ENCODE measurements around the gene SRL.
"Not testable (repeated sequence)": the region's sequence is repeated elsewhere in the genome, so short reads cannot be mapped to it uniquely, and the experiment has no call there.

The SRL gene

GRCh38 chr16:4157376-4157825, 84.5 kb downstream of the SRL start:
- no peak for DNase-seq

- not testable (repeated sequence) for DNase-seq
These were observed 85.4 kb downstream of the SRL start for GRCh38 chr16:4156503-4156902.

- DNase-seq, result not testable (repeated sequence)
These were observed 88.5 kb downstream of the SRL start for GRCh38 chr16:4153364-4153763.

- DNase-seq, result no peak
These were observed 89.6 kb downstream of the SRL start for GRCh38 chr16:4152267-4152666.

- DNase-seq, result no peak
These were observed 94.6 kb downstream of the SRL start for GRCh38 chr16:4147236-4147635.

- DNase-seq, result no peak
These were observed 99.6 kb downstream of the SRL start for GRCh38 chr16:4142268-4142667.

- no peak for DNase-seq
These were observed 100.3 kb downstream of the SRL start for GRCh38 chr16:4141604-4142003.

GRCh38 chr16:4140652-4141051, 101.2 kb downstream of the SRL start:
- peak; percentile 63 for DNase-seq

- no peak for DNase-seq
These were observed 101.9 kb downstream of the SRL start for GRCh38 chr16:4139968-4140367.

Data from DMS79 treated with DMSO at 0.1 percent for 48 hours (cell line).